ENCODE data around the gene ANKHD1.

GRCh38 chr5:140391732-140392131 lies 9.9 kb upstream of the ANKHD1 start:
- TF ChIP-seq POLR2A (IDR thresholded peaks at IDR 0.05), result no peak
- no peak for TF ChIP-seq CTCF (IDR thresholded peaks at IDR 0.05)
